Measurements from ENCODE around the gene MID1IP1. TPM values are rescaled to one million over a fixed set of nuclear protein-coding genes. Genes with fewer than 3 reads are reported as not detected.
A peak's percentile ranks its signal among the peaks of the same experiment; 100 is the strongest.

The MID1IP1 gene, protein sequence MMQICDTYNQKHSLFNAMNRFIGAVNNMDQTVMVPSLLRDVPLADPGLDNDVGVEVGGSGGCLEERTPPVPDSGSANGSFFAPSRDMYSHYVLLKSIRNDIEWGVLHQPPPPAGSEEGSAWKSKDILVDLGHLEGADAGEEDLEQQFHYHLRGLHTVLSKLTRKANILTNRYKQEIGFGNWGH
- total RNA-seq (10 to 100 TPM; 16.7 to 69.3 (median 44.6) TPM), polyA plus RNA-seq (10 to 100 TPM; 31.1 to 59.4 (median 55.0) TPM)
- long read RNA-seq, donor 1, transcript MID1IP1-201 (2 exons, 2,536 nt) = major isoform, 6 of 47 reads
- long read RNA-seq, donor 1, partial matches to known transcripts = 41 of 47 reads
- long read RNA-seq, donor 1, other reads (novel, unspliced or antisense) = 0 of 47 reads
- long read RNA-seq, donor 2, transcript MID1IP1-201 (2 exons, 2,536 nt) = major isoform, 6 of 6 reads
- long read RNA-seq, donor 2, partial matches to known transcripts = 0 of 6 reads
- long read RNA-seq, donor 2, other reads (novel, unspliced or antisense) = 0 of 6 reads
- long read RNA-seq, donor 3, transcript MID1IP1-201 (2 exons, 2,536 nt) = major isoform, 6 of 14 reads
- long read RNA-seq, donor 3, partial matches to known transcripts = 8 of 14 reads
- long read RNA-seq, donor 3, other reads (novel, unspliced or antisense) = 0 of 14 reads
- long read RNA-seq, donor 4 = 0 reads
- long read RNA-seq, donor 5, transcript MID1IP1-201 (2 exons, 2,536 nt) = major isoform, 10 of 20 reads
- long read RNA-seq, donor 5, partial matches to known transcripts = 10 of 20 reads
- long read RNA-seq, donor 5, other reads (novel, unspliced or antisense) = 0 of 20 reads
- long read RNA-seq, donor 6, transcript MID1IP1-201 (2 exons, 2,536 nt) = major isoform, 24 of 24 reads
- long read RNA-seq, donor 6, partial matches to known transcripts = 0 of 24 reads
- long read RNA-seq, donor 6, other reads (novel, unspliced or antisense) = 0 of 24 reads
- long read RNA-seq, donor 7, transcript MID1IP1-201 (2 exons, 2,536 nt) = major isoform, 15 of 47 reads
- long read RNA-seq, donor 7, partial matches to known transcripts = 32 of 47 reads
- long read RNA-seq, donor 7, other reads (novel, unspliced or antisense) = 0 of 47 reads
- long read RNA-seq, donor 8, transcript MID1IP1-201 (2 exons, 2,536 nt) = major isoform, 17 of 17 reads
- long read RNA-seq, donor 8, partial matches to known transcripts = 0 of 17 reads
- long read RNA-seq, donor 8, other reads (novel, unspliced or antisense) = 0 of 17 reads
- long read RNA-seq, donor 9, transcript MID1IP1-201 (2 exons, 2,536 nt) = major isoform, 5 of 5 reads
- long read RNA-seq, donor 9, partial matches to known transcripts = 0 of 5 reads
- long read RNA-seq, donor 9, other reads (novel, unspliced or antisense) = 0 of 5 reads
- long read RNA-seq, donor 10, partial matches to known transcripts = 0 of 3 reads
- long read RNA-seq, donor 10, other reads (novel, unspliced or antisense) = 0 of 3 reads

DNA sequence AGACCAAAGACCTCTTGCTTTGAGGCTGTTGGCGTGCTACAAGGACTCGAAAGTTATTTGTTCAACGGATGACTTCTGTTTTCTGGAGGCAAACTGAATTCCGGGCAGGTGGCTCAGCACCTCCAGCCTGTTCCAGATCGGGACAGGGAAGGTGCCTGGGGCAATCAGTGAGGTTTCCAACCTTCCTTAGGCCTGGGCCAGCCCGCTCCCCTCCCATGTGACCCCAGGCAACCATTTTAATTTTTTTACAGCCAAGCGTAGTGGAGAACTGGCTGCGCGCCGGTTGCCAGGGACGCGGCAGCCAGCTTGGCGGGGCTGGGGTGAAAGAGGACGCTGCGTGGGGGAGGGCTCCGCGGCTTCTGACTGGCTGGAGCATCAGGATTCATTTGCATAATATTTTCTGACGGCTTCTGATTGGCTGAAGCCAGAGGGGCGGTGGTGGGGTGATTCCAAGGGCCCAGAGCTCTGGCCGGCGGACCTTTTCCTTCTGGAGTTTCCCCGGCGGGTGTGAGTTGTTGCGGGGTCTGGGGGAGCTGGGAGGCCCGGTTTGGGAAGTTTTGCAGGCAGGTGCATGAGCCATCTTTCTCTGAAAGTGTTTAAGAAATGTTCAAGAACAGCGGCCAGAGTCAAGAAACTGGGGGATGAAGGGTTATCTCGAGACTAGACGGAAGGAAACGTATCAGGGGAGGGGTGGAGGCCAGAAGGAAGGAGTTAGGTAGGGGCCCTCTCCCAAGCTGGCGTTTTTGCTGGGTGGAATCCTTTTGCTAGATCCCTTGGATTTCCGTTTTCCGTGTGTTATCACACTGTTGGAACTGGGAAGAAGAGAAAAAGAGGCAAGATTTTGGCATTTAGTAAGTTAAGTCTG lies at the start of gene MID1IP1:
TSS of gene MID1IP1 (plus strand) at position 479 of the 865 bp plus-strand sequence. CDS start 3,488 bp downstream, outside the sequence.
- Histone ChIP-seq H3K9me3 (peaks cover 0 to 5% (median 0%) of the 10 kb centered on the region in 4 donors), H3K36me3 (no peaks in the 10 kb centered on the region), H3K4me3 (peak within 1 kb of the TSS; percentile 35 to 71 (median 38)), H3K27me3 (peaks cover 0 to 7% (median 0%) of the 10 kb centered on the region in 3 donors), H3K4me1 (peaks cover 0 to 20% (median 9%) of the 10 kb centered on the region in 4 donors), H3K27ac (peak within 1 kb of the TSS; percentile 88 to 95 (median 94))
- intact Hi-C loops (cut with DNase I; ENCODE audit: low total_unique reads) = no loop called here
- DNase-seq = peak; percentile 88 to 97
- TF ChIP-seq POLR2A (IDR thresholded peaks at IDR 0.05) (peak in 2 of 4 donors; percentile 21 to 49), POLR2AphosphoS5 (IDR thresholded peaks at IDR 0.05) (peak; percentile 12 to 36 (median 24)), EP300 (IDR thresholded peaks at IDR 0.05) (no peak)
- TF ChIP-seq, protein P1, sequence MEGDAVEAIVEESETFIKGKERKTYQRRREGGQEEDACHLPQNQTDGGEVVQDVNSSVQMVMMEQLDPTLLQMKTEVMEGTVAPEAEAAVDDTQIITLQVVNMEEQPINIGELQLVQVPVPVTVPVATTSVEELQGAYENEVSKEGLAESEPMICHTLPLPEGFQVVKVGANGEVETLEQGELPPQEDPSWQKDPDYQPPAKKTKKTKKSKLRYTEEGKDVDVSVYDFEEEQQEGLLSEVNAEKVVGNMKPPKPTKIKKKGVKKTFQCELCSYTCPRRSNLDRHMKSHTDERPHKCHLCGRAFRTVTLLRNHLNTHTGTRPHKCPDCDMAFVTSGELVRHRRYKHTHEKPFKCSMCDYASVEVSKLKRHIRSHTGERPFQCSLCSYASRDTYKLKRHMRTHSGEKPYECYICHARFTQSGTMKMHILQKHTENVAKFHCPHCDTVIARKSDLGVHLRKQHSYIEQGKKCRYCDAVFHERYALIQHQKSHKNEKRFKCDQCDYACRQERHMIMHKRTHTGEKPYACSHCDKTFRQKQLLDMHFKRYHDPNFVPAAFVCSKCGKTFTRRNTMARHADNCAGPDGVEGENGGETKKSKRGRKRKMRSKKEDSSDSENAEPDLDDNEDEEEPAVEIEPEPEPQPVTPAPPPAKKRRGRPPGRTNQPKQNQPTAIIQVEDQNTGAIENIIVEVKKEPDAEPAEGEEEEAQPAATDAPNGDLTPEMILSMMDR (IDR thresholded peaks at IDR 0.05) = no peak
- WGBS, 5 donors = 1 to 30% (median 6%) methylated on average over 14 to 32 of the region's 32 CpGs

DNA sequence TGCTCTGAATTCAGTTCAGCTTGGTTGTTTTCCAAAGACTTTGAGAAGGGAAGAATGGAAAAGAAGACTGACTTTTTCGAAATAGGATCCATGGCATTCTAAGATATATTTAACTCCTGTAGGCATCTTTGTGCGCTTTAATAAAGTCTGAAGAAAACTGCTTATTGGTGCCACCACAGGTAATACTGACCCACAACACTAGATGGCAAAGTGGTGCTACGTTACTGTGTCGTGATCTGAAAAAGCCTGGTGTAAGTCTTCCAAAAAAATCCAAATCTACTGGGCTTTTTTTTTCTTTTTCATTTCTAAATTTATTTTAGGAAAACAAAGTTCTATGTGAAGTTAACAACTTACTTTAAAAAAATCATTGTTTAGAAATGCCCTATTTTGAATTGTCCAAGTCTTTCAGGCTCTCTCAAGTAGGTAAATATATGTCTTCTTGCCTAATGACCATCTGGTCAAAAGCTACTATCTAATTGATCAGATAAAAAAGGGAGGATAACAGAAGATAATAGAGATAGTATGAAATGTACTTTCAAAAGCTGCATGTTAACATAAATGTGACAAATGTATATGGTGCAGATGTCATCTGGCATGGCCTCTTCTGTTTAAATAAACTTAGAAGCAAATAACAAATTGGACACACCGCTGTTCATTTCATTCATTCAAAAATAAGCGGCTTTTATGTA lies 47.0 kb upstream of the MID1IP1 start:
- intact Hi-C loops (cut with DNase I; ENCODE audit: low total_unique reads) = no loop called here
- no peak overlapping the region for H3K27ac ChIP-seq
- peak in 1 of 2 donors; percentile 80 for DNase-seq
- H3K36me3 ChIP-seq = no peaks in the 10 kb centered on the region
- no peaks in the 10 kb centered on the region for H3K9me3 ChIP-seq
- 21 to 30% (median 26%) methylated on average over 6 of the region's 6 CpGs for WGBS, 5 donors
- no peaks in the 10 kb centered on the region for H3K27me3 ChIP-seq
- no peaks in the 10 kb centered on the region for H3K4me1 ChIP-seq
- no peak overlapping the region for H3K4me3 ChIP-seq
- TF ChIP-seq, protein P1 (IDR thresholded peaks at IDR 0.05) = peak in 5 of 7 experiments; percentile 27 to 63 (median 51)
- no peak for TF ChIP-seq POLR2A (IDR thresholded peaks at IDR 0.05)

DNA sequence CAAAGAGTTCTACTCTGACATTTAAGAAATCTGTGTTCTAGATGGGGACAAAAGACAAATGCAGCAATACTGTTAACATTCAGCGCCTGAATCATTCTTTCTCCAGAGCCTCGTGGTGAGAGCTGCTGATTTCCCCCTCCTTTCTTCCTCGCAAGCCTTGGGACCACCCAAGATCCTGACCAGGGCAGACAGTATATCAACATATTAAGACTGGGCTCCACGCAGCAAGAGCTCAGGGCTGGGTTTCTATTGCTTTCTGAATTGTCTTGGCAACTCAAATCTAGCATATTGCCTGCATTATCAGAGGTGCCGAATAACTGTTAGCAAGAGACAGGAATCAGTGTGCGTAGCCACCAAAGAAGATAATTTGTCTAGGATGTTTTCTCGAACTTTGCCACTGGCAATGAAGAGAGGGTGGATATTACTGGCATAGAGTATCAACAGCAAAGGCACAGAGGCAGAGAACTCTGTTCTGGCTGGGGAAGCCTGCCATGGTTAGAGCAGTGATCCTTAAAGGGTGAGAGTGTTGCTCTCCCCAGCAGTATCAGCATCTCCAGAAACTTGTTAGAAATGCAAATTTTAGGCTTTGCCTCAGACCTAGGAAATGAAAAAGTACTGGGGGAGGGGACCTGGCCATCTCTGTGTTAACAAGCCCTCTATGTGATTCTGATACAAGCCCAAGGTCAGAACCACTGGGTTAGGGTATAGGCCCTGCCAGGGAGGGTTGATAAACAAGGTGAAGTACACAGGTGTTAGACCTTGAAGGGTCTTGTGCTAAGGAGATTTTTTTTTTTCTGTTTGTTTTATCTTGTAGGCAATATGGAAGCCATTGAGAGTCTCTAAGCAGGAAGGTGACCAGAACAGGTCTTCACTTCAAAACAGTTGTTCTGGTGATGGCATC lies 46.2 kb upstream of the MID1IP1 start:
- WGBS, 5 donors = 58 to 75% (median 65%) methylated on average over 7 of the region's 7 CpGs
- no peaks in the 10 kb centered on the region for H3K4me1 ChIP-seq
- no peak overlapping the region for H3K27ac ChIP-seq
- intact Hi-C loops (cut with DNase I; ENCODE audit: low total_unique reads) = no loop called here
- no peaks in the 10 kb centered on the region for H3K9me3 ChIP-seq
- no peaks in the 10 kb centered on the region for H3K27me3 ChIP-seq
- peak in 1 of 2 donors; percentile 23 for DNase-seq
- H3K36me3 ChIP-seq = no peaks in the 10 kb centered on the region
- no peak overlapping the region for H3K4me3 ChIP-seq
- no peak for TF ChIP-seq POLR2AphosphoS5 (IDR thresholded peaks at IDR 0.05)
- no peak for TF ChIP-seq POLR2A (IDR thresholded peaks at IDR 0.05)
- TF ChIP-seq, protein P1 (IDR thresholded peaks at IDR 0.05) = no peak
